CD4-positive, alpha-beta T cell treated with Interferon gamma for 1 hour (primary cell): ENCODE measurements around the gene CSNK1G2.
"Not testable (repeated sequence)": the region's sequence is repeated elsewhere in the genome, so short reads cannot be mapped to it uniquely, and the experiment has no call there.

ENCODE experiments used
- DNase-seq: peaks from one replicate; pipeline ENCODE4 v3.0.0-alpha.2; 2020

The CSNK1G2 gene

GRCh38 chr19:1970003-1970805, 29.2 kb downstream of the CSNK1G2 start:
- no peak for DNase-seq

GRCh38 chr19:1970806-1971502, 30.0 kb downstream of the CSNK1G2 start:
- DNase-seq = no peak

GRCh38 chr19:1974381-1975161, 33.6 kb downstream of the CSNK1G2 start:
- no peak for DNase-seq

GRCh38 chr19:1975162-1975480, 34.1 kb downstream of the CSNK1G2 start:
- DNase-seq = no peak

GRCh38 chr19:1977120-1977519, 36.1 kb downstream of the CSNK1G2 start:
- no peak for DNase-seq

- no peak for DNase-seq
These were observed 37.4 kb downstream of the CSNK1G2 start for GRCh38 chr19:1978346-1978894.

- no peak for DNase-seq
These were observed 38.0 kb downstream of the CSNK1G2 start for GRCh38 chr19:1979017-1979416.

- DNase-seq = no peak
These were observed 38.7 kb downstream of the CSNK1G2 start for GRCh38 chr19:1979642-1980041.

- no peak for DNase-seq
These were observed 39.3 kb downstream of the CSNK1G2 start for GRCh38 chr19:1980091-1980808.

GRCh38 chr19:1980809-1981181, 39.8 kb downstream of the CSNK1G2 start:
- DNase-seq = no peak

GRCh38 chr19:1981253-1981652, 40.3 kb downstream of the CSNK1G2 start:
- no peak for DNase-seq

GRCh38 chr19:1984357-1984756, 43.4 kb downstream of the CSNK1G2 start:
- no peak for DNase-seq

GRCh38 chr19:1985588-1986356, 44.8 kb downstream of the CSNK1G2 start:
- DNase-seq = no peak

- no peak for DNase-seq
These were observed 45.6 kb downstream of the CSNK1G2 start for GRCh38 chr19:1986357-1987162.

- DNase-seq = no peak
These were observed 46.5 kb downstream of the CSNK1G2 start for GRCh38 chr19:1987197-1988187.

- not testable (repeated sequence) for DNase-seq
These were observed 47.5 kb downstream of the CSNK1G2 start for GRCh38 chr19:1988464-1988863.

- DNase-seq = no peak
These were observed 48.7 kb downstream of the CSNK1G2 start for GRCh38 chr19:1989513-1990229.

- no peak for DNase-seq
These were observed 49.5 kb downstream of the CSNK1G2 start for GRCh38 chr19:1990230-1991017.
